COR-L47 (cell line): ENCODE results near the gene SEBOX.

Experiments used
- DNase-seq: peaks from one replicate; lab custom pipeline; 2025; lab: John Stamatoyannopoulos, UW

Gene SEBOX

DNA sequence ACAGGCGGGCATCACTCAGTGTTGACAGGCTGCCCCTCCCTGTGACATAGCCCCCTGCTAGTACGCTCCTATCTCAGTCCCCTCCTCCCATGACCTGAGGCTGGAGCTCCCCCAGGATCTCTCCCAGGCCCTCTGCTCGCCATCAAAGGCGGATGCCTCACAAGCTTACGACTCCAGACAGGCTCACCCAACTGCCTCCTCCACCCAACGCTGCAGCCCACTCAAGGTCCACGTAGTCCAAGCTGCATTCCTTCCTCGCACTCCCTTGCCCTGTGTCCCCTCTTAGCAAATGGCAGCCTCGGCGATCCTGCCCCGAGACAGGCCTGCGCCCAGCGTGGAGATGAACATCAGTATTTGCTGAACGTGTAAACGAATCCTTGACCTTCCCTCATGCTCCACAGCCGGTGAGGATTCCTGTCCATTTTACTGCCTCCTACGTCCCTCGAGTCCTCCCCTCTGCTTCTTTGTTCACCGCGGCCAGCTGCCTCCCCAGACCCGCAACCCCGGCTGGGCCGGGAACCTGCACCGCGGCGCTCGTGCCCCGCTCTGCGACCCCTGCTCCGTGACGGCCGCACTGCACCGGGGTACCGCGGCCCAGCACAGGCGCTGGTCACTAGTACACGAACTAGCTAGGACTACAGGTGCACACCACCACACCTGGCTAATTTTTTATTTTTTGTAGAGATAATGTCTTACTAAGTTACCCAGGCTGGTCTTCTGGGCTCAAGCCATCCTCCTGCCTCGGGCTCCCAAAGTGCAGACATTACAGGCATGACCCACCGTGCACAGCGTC lies 46.8 kb downstream of the SEBOX start:
- no peak for DNase-seq

DNA sequence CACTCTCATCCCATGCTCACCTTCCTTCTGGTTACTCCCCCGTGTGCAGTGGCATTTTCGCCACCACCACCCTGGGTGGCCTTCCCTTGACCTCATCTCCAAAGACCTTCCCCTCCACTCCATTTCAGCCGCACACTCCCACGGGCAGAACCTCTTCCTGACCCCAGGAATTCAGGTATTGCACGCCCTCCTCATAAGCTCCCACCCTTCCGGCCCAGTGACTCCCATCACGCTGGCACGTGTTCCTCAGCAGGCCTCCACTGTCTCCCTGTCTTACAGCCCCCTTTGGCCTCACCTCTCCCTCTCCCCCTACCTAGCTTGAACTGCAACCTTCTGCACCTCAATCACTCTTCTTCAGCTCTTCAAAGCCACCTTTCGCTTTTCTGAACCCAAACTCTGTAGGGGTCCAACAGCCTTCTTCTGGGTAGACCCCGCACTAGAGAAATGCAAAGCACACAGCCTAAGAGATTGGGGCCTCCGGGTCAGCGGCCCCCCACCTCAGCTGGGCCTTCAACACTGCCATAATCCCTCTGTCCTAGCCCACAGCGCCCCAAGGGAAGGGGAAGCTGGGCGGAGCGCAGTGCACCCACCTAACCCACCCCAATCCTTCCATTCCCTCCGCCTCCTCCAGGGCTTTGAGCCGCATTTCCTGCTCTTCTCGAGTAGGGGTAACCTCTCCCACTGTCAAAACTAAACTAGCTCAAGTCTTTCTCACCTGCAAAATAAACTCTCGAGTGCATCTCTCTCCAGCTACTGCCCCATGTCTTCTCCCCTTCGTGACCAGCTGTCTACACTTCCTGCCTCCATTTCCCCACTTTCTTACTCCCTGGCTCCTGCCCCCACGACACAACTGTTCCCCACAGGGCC lies 47.7 kb downstream of the SEBOX start:
- DNase-seq: no peak

DNA sequence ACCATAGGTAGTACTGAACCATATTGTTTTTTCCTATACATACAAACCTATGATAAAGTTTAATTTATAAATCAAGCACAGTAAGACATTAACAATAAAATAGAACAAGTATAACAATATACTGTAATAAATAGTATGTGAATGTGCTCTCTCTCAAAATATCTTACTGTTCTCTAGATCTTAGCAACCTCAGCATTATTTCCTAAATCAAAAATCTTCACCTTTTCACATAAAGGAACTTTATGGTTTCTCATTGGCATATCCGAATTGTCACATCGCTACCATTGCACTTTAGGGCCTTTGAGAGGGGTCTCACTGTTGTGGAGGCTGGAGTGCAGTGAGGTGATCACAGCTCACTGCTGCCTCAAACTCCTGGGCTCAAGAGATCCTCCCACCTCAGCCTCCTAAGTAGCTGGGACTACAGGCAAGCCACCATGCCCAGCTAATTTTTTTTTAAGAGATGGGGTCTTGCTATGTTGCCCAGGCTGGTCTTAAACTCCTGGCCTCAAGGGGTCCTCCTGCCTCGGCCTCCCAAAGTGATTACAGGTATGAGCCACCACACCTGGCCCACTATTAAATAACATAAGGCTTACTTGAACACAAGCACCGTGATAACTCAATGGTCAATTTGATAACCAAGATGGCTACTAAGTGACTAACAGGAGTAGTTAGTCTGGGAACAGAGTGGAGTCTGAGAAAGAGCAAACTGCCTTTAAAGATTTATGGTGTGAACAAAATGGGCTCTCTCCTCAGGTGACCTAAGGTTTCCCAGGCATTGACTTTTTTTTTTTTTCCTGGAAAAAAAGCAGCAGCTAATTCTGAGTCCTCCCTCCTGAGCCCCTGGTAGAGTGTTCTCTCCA lies 48.9 kb downstream of the SEBOX start:
- DNase-seq: no peak

DNA sequence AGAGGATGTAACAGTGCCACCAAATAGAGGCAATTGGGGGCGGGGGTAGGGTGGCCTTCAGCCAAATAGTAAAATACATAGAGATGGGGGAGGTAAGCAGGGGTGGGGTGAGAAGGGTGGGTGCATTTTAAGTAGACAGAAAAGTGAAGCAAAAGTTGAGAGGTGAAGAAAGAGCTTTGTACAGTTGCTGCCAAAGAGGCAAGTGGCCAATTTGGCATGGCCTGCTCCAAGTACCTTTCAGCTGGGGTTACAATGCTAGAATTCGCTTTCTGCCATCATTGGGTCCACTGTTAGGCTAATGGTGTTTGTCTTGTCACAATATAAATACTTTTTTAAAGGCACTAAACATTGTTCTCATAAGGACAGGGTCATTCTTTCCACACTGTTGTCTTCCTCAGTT lies 51.2 kb downstream of the SEBOX start:
- DNase-seq: no peak
